K562 (cell line): ENCODE measurements around the gene FRMPD1.

Experiments
- FOS ChIP-seq: IDR thresholded peaks from 3 replicates; pipeline ENCODE4 v1.6.1; 2011; ENCODE audit not compliant: insufficient read length; ENCODE audit errors: extremely low read depth
- TF ChIP-seq, protein P1 (sequence below), 3 experiments: IDR thresholded peaks in 2 of 3; conservative IDR thresholded peaks in 1 of 3; 2 replicates each; pipeline ENCODE4 v1.5.1; 2011 to 2012; ENCODE audit warnings: low read length in 3 of 3, mild to moderate bottlenecking in 3 of 3, control low read depth in 2 of 3, improper control_type of control experiment in 1 of 3, inconsistent platforms in 1 of 3, low read depth in 1 of 3, mixed read lengths in 1 of 3, moderate library complexity in 1 of 3; ENCODE audit not compliant: insufficient read depth in 2 of 3
- TF ChIP-seq, protein P2 (sequence below): IDR thresholded peaks from 2 replicates; pipeline ENCODE4 v1.6.1; 2016; ENCODE audit warnings: missing genetic modification characterization, missing compliant biosample characterization

DNA sequence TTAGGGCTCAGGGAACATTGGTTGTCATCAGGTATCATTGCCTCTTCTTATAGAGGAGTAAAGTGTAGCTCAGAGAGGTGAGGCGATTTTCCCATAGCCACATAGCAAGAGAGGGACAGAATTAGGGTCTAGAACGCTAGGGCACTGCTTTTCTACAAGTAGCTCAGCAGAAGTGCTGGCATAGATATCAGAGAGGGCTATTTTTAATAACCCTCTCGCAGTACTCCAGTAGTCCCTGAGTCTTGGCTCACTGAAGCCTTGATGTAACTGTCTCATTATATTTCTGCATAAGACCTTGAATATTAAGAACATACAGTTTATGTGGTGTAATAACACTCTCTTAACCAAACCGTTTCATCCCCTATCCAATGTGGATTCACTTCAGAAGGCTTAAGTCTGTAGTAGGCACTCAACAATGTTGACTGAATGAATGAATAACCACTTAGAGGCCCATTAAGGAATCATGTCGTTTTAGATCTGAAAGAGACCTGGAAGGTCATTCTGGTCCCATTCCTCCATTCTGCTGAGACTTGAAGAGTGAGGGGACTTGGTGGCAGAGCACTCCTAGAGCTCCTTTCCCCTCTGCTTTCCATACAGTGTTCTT lies 4.7 kb upstream of the FRMPD1 start:
- TF ChIP-seq FOS: no peak
- TF ChIP-seq, protein P1, sequence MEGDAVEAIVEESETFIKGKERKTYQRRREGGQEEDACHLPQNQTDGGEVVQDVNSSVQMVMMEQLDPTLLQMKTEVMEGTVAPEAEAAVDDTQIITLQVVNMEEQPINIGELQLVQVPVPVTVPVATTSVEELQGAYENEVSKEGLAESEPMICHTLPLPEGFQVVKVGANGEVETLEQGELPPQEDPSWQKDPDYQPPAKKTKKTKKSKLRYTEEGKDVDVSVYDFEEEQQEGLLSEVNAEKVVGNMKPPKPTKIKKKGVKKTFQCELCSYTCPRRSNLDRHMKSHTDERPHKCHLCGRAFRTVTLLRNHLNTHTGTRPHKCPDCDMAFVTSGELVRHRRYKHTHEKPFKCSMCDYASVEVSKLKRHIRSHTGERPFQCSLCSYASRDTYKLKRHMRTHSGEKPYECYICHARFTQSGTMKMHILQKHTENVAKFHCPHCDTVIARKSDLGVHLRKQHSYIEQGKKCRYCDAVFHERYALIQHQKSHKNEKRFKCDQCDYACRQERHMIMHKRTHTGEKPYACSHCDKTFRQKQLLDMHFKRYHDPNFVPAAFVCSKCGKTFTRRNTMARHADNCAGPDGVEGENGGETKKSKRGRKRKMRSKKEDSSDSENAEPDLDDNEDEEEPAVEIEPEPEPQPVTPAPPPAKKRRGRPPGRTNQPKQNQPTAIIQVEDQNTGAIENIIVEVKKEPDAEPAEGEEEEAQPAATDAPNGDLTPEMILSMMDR (IDR thresholded peaks at IDR 0.05 in 2 of 3, conservative IDR thresholded peaks at IDR 0.05 in 1 of 3; ENCODE audit: insufficient read depth in 2 of 3, low read depth in 1 of 3, low read length in 3 of 3): no peak
- TF ChIP-seq, protein P2, sequence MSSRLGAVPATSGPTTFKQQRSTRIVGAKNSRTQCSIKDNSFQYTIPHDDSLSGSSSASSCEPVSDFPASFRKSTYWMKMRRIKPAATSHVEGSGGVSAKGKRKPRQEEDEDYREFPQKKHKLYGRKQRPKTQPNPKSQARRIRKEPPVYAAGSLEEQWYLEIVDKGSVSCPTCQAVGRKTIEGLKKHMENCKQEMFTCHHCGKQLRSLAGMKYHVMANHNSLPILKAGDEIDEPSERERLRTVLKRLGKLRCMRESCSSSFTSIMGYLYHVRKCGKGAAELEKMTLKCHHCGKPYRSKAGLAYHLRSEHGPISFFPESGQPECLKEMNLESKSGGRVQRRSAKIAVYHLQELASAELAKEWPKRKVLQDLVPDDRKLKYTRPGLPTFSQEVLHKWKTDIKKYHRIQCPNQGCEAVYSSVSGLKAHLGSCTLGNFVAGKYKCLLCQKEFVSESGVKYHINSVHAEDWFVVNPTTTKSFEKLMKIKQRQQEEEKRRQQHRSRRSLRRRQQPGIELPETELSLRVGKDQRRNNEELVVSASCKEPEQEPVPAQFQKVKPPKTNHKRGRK (tag): no peak
